GM10248 (cell line): ENCODE data around the gene FXYD1.

Experiments
- CTCF ChIA-PET: fragments of 300-600 bp; sonication (Branson Sonifier 250); formaldehyde crosslinking; extraction: SDS; loops from one replicate; lab custom pipeline; 2021; ENCODE audit warnings: antibody characterized with exemption; lab: Yijun Ruan, JAX
- POLR2A ChIA-PET: fragments of 350-650 bp; sonication (Branson Sonifier 250); formaldehyde crosslinking; extraction: SDS; loops from one replicate; lab custom pipeline; 2020; ENCODE audit warnings: antibody characterized with exemption; lab: Yijun Ruan, JAX
- DNase-seq: peaks from one replicate; pipeline ENCODE4 v3.0.0; 2012; ENCODE audit errors: extremely low spot score
- CTCF ChIP-seq: IDR thresholded peaks from 2 replicates; pipeline ENCODE4 v1.5.1; 2012; ENCODE audit warnings: mild to moderate bottlenecking, low read depth; ENCODE audit errors: extremely low read depth, missing control alignments, control extremely low read depth

The FXYD1 gene

GRCh38 chr19:35177377-35178274 lies 39.0 kb downstream of the FXYD1 start:
- ChIA-PET CTCF (interaction anchor here (1.6 to 1.9 kb wide), 3 partner anchors 8 to 42 kb away, joined by 3 to 4 read pairs (median 4); no protein-coding TSS in a partner anchor), POLR2A (no interaction called here)
- TF ChIP-seq CTCF, result no peak
- no peak for DNase-seq

- POLR2A ChIA-PET, result no interaction called here
- CTCF ChIA-PET, result interaction anchor here (1.4 to 1.9 kb wide), 4 partner anchors 9 to 43 kb away, joined by 3 to 4 read pairs (median 4); no protein-coding TSS in a partner anchor
- DNase-seq, result no peak
- TF ChIP-seq CTCF, result no peak
Measured at GRCh38 chr19:35178701-35179100, 40.1 kb downstream of the FXYD1 start.

- ChIA-PET CTCF (interaction anchor here (1.1 to 1.9 kb wide), 5 partner anchors 10 to 38 kb away, joined by 3 to 5 read pairs (median 4); no protein-coding TSS in a partner anchor), POLR2A (no interaction called here)
- DNase-seq, result no peak
- no peak for TF ChIP-seq CTCF
Measured at GRCh38 chr19:35179830-35180229, 41.2 kb downstream of the FXYD1 start.

GRCh38 chr19:35181387-35181786 lies 42.8 kb downstream of the FXYD1 start:
- no peak for TF ChIP-seq CTCF
- POLR2A ChIA-PET, result no interaction called here
- CTCF ChIA-PET, result interaction anchor here (1.0 to 1.2 kb wide), 2 partner anchors 22 to 46 kb away, joined by 3 read pairs; partner anchors contain the start of gene LGI4
- no peak for DNase-seq

- ChIA-PET POLR2A (no interaction called here), CTCF (no interaction called here)
- TF ChIP-seq CTCF, result no peak
- DNase-seq, result no peak
Measured at GRCh38 chr19:35184267-35184666, 45.6 kb downstream of the FXYD1 start.

- no peak for TF ChIP-seq CTCF
- CTCF ChIA-PET, result interaction anchor here (1.1 kb wide), 1 partner anchor 50 kb away, joined by 4 read pairs; the partner anchor contains the start of gene LGI4
- POLR2A ChIA-PET, result no interaction called here
- no peak for DNase-seq
Measured at GRCh38 chr19:35184884-35185283, 46.3 kb downstream of the FXYD1 start.
